HEK293 (cell line): ENCODE measurements around the gene STC2.

ENCODE experiments used
- BCL11B ChIP-seq: fragments of 450-650 bp; formaldehyde crosslinking; IDR thresholded peaks from 2 replicates; pipeline ENCODE4 v1.5.1; 2016; ENCODE audit warnings: low read depth, missing biosample characterization, missing genetic modification characterization
- EGR2 ChIP-seq: fragments of 450-650 bp; formaldehyde crosslinking; IDR thresholded peaks from 2 replicates; pipeline ENCODE4 v1.5.1; 2016; ENCODE audit warnings: low read depth, missing biosample characterization, missing genetic modification characterization
- ELK4 ChIP-seq: IDR thresholded peaks from 2 replicates; pipeline ENCODE4 v1.6.1; 2011; ENCODE audit warnings: mild to moderate bottlenecking, low read depth, low read length, borderline replicate concordance
- KLF9 ChIP-seq: fragments of 450-650 bp; formaldehyde crosslinking; IDR thresholded peaks from 2 replicates; pipeline ENCODE4 v1.5.1; 2016; ENCODE audit warnings: missing biosample characterization, missing genetic modification characterization, low read depth
- MZF1 ChIP-seq: fragments of 450-650 bp; formaldehyde crosslinking; IDR thresholded peaks from 2 replicates; pipeline ENCODE4 v1.5.1; 2017; ENCODE audit warnings: missing biosample characterization, missing genetic modification characterization, borderline replicate concordance
- PRDM2 ChIP-seq: fragments of 450-650 bp; formaldehyde crosslinking; IDR thresholded peaks from 2 replicates; pipeline ENCODE4 v1.5.1; 2016; ENCODE audit warnings: missing biosample characterization, missing genetic modification characterization, borderline replicate concordance
- PRDM4 ChIP-seq: fragments of 450-650 bp; formaldehyde crosslinking; IDR thresholded peaks from 2 replicates; pipeline ENCODE4 v1.5.1; 2017; ENCODE audit warnings: missing biosample characterization, missing genetic modification characterization
- TRIM28 ChIP-seq: IDR thresholded peaks from 2 replicates; pipeline ENCODE4 v1.6.1; 2011; ENCODE audit warnings: low read length, control low read depth, borderline replicate concordance
- YY2 ChIP-seq: fragments of 450-650 bp; formaldehyde crosslinking; IDR thresholded peaks from 2 replicates; pipeline ENCODE4 v1.5.1; 2016; ENCODE audit warnings: missing biosample characterization, missing genetic modification characterization
- ZFHX2 ChIP-seq: fragments of 450-650 bp; formaldehyde crosslinking; conservative IDR thresholded peaks from 2 replicates; pipeline ENCODE4 v1.5.1; 2016; ENCODE audit warnings: missing biosample characterization, missing genetic modification characterization
- ZNF10 ChIP-seq: fragments of 450-650 bp; formaldehyde crosslinking; IDR thresholded peaks from 2 replicates; pipeline ENCODE4 v1.5.1; 2017; ENCODE audit warnings: missing biosample characterization, missing genetic modification characterization
- ZNF157 ChIP-seq: fragments of 450-650 bp; formaldehyde crosslinking; IDR thresholded peaks from 2 replicates; pipeline ENCODE4 v1.5.1; 2016; ENCODE audit warnings: missing biosample characterization, missing genetic modification characterization
- ZNF175 ChIP-seq: fragments of 450-650 bp; formaldehyde crosslinking; IDR thresholded peaks from 2 replicates; pipeline ENCODE4 v1.5.1; 2016; ENCODE audit warnings: missing biosample characterization, missing genetic modification characterization
- ZNF266 ChIP-seq: fragments of 450-650 bp; formaldehyde crosslinking; IDR thresholded peaks from 2 replicates; pipeline ENCODE4 v1.5.1; 2016; ENCODE audit warnings: missing biosample characterization, missing genetic modification characterization, low read depth
- ZNF416 ChIP-seq: fragments of 450-650 bp; formaldehyde crosslinking; IDR thresholded peaks from 2 replicates; pipeline ENCODE4 v1.5.1; 2016; ENCODE audit warnings: missing biosample characterization, missing genetic modification characterization
- ZNF549 ChIP-seq: fragments of 450-650 bp; IDR thresholded peaks from 2 replicates; pipeline ENCODE4 v1.5.1; 2018; ENCODE audit warnings: missing biosample characterization, missing genetic modification characterization, mild to moderate bottlenecking, inconsistent platforms, moderate library complexity
- ZNF596 ChIP-seq: fragments of 450-650 bp; IDR thresholded peaks from 2 replicates; pipeline ENCODE4 v1.5.0; 2018; ENCODE audit warnings: missing biosample characterization, mild to moderate bottlenecking, missing genetic modification characterization, moderate library complexity
- ZNF623 ChIP-seq: fragments of 450-650 bp; formaldehyde crosslinking; IDR thresholded peaks from 2 replicates; pipeline ENCODE4 v1.5.1; 2016; ENCODE audit warnings: missing biosample characterization, missing genetic modification characterization
- ZNF830 ChIP-seq: fragments of 450-650 bp; IDR thresholded peaks from 2 replicates; pipeline ENCODE4 v1.5.0; 2018; ENCODE audit warnings: missing biosample characterization, missing genetic modification characterization, low read depth, mild to moderate bottlenecking, moderate library complexity
- ZNF843 ChIP-seq: fragments of 450-650 bp; formaldehyde crosslinking; IDR thresholded peaks from 2 replicates; pipeline ENCODE4 v1.5.1; 2016; ENCODE audit warnings: missing biosample characterization, missing genetic modification characterization
- TF ChIP-seq, protein P1 (sequence below): fragments of 450-650 bp; formaldehyde crosslinking; IDR thresholded peaks from 2 replicates; pipeline ENCODE4 v1.5.1; 2017; ENCODE audit warnings: missing biosample characterization, missing genetic modification characterization
- TF ChIP-seq, protein P2 (sequence below): fragments of 450-650 bp; formaldehyde crosslinking; conservative IDR thresholded peaks from 2 replicates; pipeline ENCODE4 v1.5.1; 2016; ENCODE audit warnings: low read depth, missing biosample characterization, missing genetic modification characterization

Gene STC2

DNA sequence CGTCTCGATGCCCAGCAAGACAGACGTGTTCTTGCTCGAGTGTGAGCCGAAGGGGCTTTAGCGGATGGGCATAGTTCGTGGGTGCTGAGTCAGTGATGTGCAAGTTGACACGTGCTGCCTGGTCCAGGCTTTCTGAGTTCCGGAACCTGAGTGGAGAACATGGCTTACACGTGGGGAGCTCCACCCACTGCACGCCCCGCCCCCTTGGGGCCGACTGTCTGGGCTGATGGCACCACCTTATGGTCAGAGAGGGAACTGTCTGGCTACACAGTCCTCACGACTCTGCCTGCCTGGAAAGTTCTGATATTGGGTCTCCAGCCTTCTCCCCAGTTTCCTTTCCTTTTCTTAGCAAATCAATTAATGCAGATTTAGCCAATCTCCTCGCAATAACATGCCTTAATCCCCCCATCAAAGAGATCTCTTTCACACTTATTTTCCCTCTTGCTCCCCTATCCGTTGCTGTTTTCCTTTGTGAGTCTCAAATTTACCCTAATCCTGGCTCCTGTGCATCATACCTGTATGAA, 3.8 kb upstream of the STC2 start (continued):
- TF ChIP-seq MZF1 (tag by site-specific recombination) = 0 out of 2 replicates have a peak, but pooled peaks have one; percentile 2
- TF ChIP-seq KLF9 = peak; percentile 98
- no peak for TF ChIP-seq ELK4
- TF ChIP-seq ZNF416 (tag by site-specific recombination) = no peak
- no peak for TF ChIP-seq TRIM28
- TF ChIP-seq, protein P1, sequence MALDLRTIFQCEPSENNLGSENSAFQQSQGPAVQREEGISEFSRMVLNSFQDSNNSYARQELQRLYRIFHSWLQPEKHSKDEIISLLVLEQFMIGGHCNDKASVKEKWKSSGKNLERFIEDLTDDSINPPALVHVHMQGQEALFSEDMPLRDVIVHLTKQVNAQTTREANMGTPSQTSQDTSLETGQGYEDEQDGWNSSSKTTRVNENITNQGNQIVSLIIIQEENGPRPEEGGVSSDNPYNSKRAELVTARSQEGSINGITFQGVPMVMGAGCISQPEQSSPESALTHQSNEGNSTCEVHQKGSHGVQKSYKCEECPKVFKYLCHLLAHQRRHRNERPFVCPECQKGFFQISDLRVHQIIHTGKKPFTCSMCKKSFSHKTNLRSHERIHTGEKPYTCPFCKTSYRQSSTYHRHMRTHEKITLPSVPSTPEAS (tag by site-specific recombination) = peak; percentile 26; the same call in 1 of the 2 replicates
- no peak for TF ChIP-seq YY2 (tag by site-specific recombination)
- no peak for TF ChIP-seq EGR2 (tag by site-specific recombination)
- TF ChIP-seq ZNF596 (tag by site-specific recombination) = no peak
- no peak for TF ChIP-seq BCL11B (tag by site-specific recombination)
- peak; percentile 56; the same call in 1 of the 2 replicates for TF ChIP-seq ZFHX2 (tag by site-specific recombination)
- TF ChIP-seq ZNF157 = no peak
- no peak for TF ChIP-seq ZNF830 (tag by site-specific recombination)
- no peak for TF ChIP-seq ZNF175
- TF ChIP-seq ZNF623 (tag by site-specific recombination) = no peak
- no peak for TF ChIP-seq ZNF549 (tag by site-specific recombination)
- no peak for TF ChIP-seq ZNF10
- TF ChIP-seq PRDM4 (tag by site-specific recombination) = no peak
- no peak for TF ChIP-seq ZNF266
- no peak for TF ChIP-seq PRDM2 (tag by site-specific recombination)
- TF ChIP-seq, protein P2, sequence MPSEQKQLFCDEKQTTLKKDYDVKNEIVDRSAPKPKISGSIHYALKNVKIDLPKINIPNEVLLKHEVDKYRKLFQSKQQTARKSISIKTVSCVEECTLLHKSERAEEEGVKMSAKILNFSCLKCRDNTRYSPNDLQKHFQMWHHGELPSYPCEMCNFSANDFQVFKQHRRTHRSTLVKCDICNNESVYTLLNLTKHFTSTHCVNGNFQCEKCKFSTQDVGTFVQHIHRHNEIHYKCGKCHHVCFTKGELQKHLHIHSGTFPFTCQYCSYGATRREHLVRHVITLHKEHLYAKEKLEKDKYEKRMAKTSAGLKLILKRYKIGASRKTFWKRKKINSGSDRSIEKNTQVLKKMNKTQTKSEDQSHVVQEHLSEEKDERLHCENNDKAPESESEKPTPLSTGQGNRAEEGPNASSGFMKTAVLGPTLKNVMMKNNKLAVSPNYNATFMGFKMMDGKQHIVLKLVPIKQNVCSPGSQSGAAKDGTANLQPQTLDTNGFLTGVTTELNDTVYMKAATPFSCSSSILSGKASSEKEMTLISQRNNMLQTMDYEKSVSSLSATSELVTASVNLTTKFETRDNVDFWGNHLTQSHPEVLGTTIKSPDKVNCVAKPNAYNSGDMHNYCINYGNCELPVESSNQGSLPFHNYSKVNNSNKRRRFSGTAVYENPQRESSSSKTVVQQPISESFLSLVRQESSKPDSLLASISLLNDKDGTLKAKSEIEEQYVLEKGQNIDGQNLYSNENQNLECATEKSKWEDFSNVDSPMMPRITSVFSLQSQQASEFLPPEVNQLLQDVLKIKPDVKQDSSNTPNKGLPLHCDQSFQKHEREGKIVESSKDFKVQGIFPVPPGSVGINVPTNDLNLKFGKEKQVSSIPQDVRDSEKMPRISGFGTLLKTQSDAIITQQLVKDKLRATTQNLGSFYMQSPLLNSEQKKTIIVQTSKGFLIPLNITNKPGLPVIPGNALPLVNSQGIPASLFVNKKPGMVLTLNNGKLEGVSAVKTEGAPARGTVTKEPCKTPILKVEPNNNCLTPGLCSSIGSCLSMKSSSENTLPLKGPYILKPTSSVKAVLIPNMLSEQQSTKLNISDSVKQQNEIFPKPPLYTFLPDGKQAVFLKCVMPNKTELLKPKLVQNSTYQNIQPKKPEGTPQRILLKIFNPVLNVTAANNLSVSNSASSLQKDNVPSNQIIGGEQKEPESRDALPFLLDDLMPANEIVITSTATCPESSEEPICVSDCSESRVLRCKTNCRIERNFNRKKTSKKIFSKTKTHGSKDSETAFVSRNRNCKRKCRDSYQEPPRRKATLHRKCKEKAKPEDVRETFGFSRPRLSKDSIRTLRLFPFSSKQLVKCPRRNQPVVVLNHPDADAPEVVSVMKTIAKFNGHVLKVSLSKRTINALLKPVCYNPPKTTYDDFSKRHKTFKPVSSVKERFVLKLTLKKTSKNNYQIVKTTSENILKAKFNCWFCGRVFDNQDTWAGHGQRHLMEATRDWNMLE (tag by site-specific recombination) = 0 out of 2 replicates have a peak, but pooled peaks have one; percentile 43
- no peak for TF ChIP-seq ZNF843 (tag by site-specific recombination)
